ENCODE measurements around the gene SERPINB10. TPM values are rescaled to one million over a fixed set of nuclear protein-coding genes. Genes with fewer than 3 reads are reported as not detected.

SERPINB10 gene
- total and polyA plus RNA-seq, 2 donors (not counting 1 experiment from before 2014, with no cell fraction given), result not detected

- Histone ChIP-seq H3K4me1 (ENCODE audit: control insufficient read depth in 2 of 2, insufficient read depth in 2 of 2, low read length in 2 of 2) (no peaks in the 10 kb centered on the region), H3K9me3 (ENCODE audit: control extremely low read depth in 1 of 3, control insufficient read depth in 2 of 3, insufficient read depth in 1 of 3, low read length in 2 of 3) (no peaks in the 10 kb centered on the region), H3K9ac (ENCODE audit: low read length) (no peak overlapping the region), H3K36me3 (replicated peaks in 1 of 2; ENCODE audit: control extremely low read depth in 1 of 2, control insufficient read depth in 1 of 2, extremely low read depth in 1 of 2, insufficient read depth in 2 of 2, low read length in 1 of 2) (no peaks in the 10 kb centered on the region), H3K4me2 (replicated peaks; ENCODE audit: low read depth, low read length, poor library complexity, severe bottlenecking) (no peak overlapping the region), H3K4me3 (ENCODE audit: control extremely low read depth in 1 of 5, extremely low read depth in 1 of 5, insufficient read depth in 1 of 5, low read depth in 2 of 5, low read length in 4 of 5) (no peak overlapping the region), H3K79me2 (ENCODE audit: control insufficient read depth, insufficient read depth, low read length) (no peaks in the 10 kb centered on the region), H2AFZ (ENCODE audit: insufficient read depth, low read depth, low read length, poor library complexity, severe bottlenecking) (no peak overlapping the region), H3K27me3 (replicated peaks in 1 of 4; ENCODE audit: control extremely low read depth in 1 of 4, control insufficient read depth in 3 of 4, insufficient read depth in 4 of 4, low read length in 3 of 4) (no peaks in the 10 kb centered on the region), H3K27ac (ENCODE audit: low read length in 2 of 2) (no peak overlapping the region), H4K20me1 (ENCODE audit: control insufficient read depth, insufficient read depth, low read length, poor library complexity, severe bottlenecking) (no peaks in the 10 kb centered on the region)
- H3K4me3 Mint-ChIP-seq, result no peak overlapping the region
- no peak for TF ChIP-seq CTCF (IDR thresholded peaks at IDR 0.05)
- no peak for TF ChIP-seq EZH2 (IDR thresholded peaks at IDR 0.05; ENCODE audit: borderline replicate concordance, insufficient read depth, low read depth, low read length, poor library complexity, severe bottlenecking)
- ChIA-PET CTCF (no interaction called here), POLR2A (no interaction called here)
- intact Hi-C loops (cut with micrococcal nuclease), result no loop called here
- H3K4me1 Mint-ChIP-seq, result no peaks in the 10 kb centered on the region
- WGBS (ENCODE audit: insufficient coverage), result no CpG with 5 or more reads among the region's 5 CpGs
- H3K9me3 Mint-ChIP-seq (ENCODE audit: insufficient read depth), result no peaks in the 10 kb centered on the region
- DNase-seq (no peak), ATAC-seq (ENCODE audit: low read depth) (no peak)
- no peak overlapping the region for H3K27ac Mint-ChIP-seq
- H3K27me3 Mint-ChIP-seq, result peaks cover 38% of the 10 kb centered on the region
Observed at GRCh38 chr18:63917817-63918216, 10.1 kb downstream of the SERPINB10 start.

GRCh38 chr18:63922049-63922448, 14.3 kb downstream of the SERPINB10 start:
- WGBS (ENCODE audit: insufficient coverage), result no CpG with 5 or more reads among the region's 2 CpGs
- Histone ChIP-seq H3K4me3 (ENCODE audit: control extremely low read depth in 1 of 5, extremely low read depth in 1 of 5, insufficient read depth in 1 of 5, low read depth in 2 of 5, low read length in 4 of 5) (no peak overlapping the region), H4K20me1 (ENCODE audit: control insufficient read depth, insufficient read depth, low read length, poor library complexity, severe bottlenecking) (no peaks in the 10 kb centered on the region), H2AFZ (ENCODE audit: insufficient read depth, low read depth, low read length, poor library complexity, severe bottlenecking) (no peak overlapping the region), H3K27me3 (replicated peaks in 1 of 4; ENCODE audit: control extremely low read depth in 1 of 4, control insufficient read depth in 3 of 4, insufficient read depth in 4 of 4, low read length in 3 of 4) (peaks cover 0 to 3% (median 0%) of the 10 kb centered on the region in 4 experiments), H3K79me2 (ENCODE audit: control insufficient read depth, insufficient read depth, low read length) (no peaks in the 10 kb centered on the region), H3K9ac (ENCODE audit: low read length) (no peak overlapping the region), H3K4me2 (replicated peaks; ENCODE audit: low read depth, low read length, poor library complexity, severe bottlenecking) (no peak overlapping the region), H3K9me3 (ENCODE audit: control extremely low read depth in 1 of 3, control insufficient read depth in 2 of 3, insufficient read depth in 1 of 3, low read length in 2 of 3) (no peaks in the 10 kb centered on the region), H3K27ac (ENCODE audit: low read length in 2 of 2) (no peak overlapping the region), H3K4me1 (ENCODE audit: control insufficient read depth in 2 of 2, insufficient read depth in 2 of 2, low read length in 2 of 2) (no peaks in the 10 kb centered on the region), H3K36me3 (replicated peaks in 1 of 2; ENCODE audit: control extremely low read depth in 1 of 2, control insufficient read depth in 1 of 2, extremely low read depth in 1 of 2, insufficient read depth in 2 of 2, low read length in 1 of 2) (no peaks in the 10 kb centered on the region)
- no peaks in the 10 kb centered on the region for H3K9me3 Mint-ChIP-seq (ENCODE audit: insufficient read depth)
- ChIA-PET POLR2A (no interaction called here), CTCF (interaction anchor here (1.2 kb wide), 1 partner anchor 14 kb away, joined by 4 read pairs; no protein-coding TSS in a partner anchor)
- no peak for ATAC-seq (ENCODE audit: low read depth)
- no peak overlapping the region for H3K27ac Mint-ChIP-seq
- no peak for TF ChIP-seq EZH2 (IDR thresholded peaks at IDR 0.05; ENCODE audit: borderline replicate concordance, insufficient read depth, low read depth, low read length, poor library complexity, severe bottlenecking)
- no peak for TF ChIP-seq CTCF (IDR thresholded peaks at IDR 0.05)
- DNase-seq, result no peak
- peaks cover 46% of the 10 kb centered on the region for H3K27me3 Mint-ChIP-seq
- intact Hi-C loops (cut with micrococcal nuclease), result no loop called here
- no peak overlapping the region for H3K4me3 Mint-ChIP-seq
- no peaks in the 10 kb centered on the region for H3K4me1 Mint-ChIP-seq
